NCI-H2227 (cell line): ENCODE results near the gene FHDC1.

Experiments
- DNase-seq: peaks from one replicate; lab custom pipeline; 2025; ENCODE audit not compliant: unreplicated experiment; lab: John Stamatoyannopoulos, UW

FHDC1 gene

DNA sequence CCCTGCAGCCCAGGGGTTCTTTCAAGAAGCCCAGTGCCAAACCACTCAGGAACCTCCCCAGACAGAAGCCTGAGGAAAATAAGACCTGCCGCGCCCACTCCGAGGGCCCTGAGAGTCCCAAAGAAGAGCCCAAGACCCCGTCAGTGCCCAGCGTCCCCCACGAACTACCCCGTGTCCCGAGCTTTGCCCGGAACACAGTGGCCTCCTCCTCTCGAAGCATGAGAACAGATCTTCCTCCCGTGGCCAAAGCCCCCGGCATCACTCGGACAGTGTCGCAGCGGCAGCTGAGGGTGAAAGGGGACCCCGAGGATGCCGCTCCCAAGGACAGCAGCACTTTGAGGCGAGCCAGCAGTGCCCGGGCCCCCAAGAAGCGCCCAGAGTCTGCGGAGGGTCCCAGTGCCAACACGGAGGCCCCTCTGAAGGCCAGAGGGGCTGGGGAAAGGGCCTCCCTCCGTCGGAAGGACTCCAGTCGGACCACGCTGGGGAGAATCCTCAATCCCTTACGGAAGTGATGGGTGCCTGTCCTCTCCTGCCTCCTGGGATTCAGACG is 40.2 kb downstream of the FHDC1 start:
- no peak for DNase-seq

DNA sequence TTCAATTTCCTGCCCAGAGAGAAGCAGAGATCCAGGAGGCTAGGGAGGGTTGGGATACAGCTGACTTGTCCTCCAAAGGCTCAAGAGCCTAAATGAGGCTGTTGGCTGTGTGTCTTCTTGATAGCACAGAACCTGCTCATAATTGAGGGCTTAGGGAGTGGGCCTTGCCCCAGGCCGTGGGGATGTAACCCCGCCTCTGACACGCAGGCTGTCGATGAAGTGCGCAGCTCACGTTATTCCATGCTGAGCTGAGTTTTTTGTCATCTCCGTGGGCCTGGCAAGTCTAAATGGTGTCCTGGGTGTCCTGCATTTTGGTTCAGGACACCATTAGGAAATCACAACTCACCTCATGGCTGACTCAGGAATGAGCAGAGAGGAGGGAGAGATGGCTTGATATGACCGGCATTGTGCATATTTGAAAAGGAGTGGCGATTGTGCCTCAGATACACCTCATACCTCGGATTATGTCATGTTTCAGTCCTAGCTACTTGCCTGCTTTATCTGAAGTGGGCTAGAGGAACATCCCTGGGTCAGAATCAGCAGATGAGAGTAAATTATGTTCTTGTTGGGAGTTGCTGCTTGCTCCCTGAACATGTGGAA is 43.7 kb downstream of the FHDC1 start:
- DNase-seq, result no peak

DNA sequence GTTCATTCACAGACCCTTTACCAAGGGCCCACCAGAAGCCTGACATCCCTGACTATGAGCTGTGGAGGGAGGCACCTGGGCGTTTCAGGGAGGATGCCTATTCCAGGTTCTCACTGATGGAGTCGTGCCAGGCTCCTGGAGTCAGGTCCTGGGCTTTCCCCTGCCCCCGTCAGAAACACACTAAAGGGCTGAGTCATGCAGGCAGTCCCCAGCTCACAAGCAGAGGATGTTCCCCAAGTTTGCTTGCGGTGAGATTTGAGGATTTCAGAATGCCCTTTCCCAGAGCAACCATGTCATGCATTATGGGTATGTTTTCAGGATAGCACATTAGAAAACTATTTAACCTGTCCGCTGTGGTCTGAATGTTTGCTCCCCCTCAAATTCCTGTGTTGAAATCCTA is 45.2 kb downstream of the FHDC1 start:
- no peak for DNase-seq

DNA sequence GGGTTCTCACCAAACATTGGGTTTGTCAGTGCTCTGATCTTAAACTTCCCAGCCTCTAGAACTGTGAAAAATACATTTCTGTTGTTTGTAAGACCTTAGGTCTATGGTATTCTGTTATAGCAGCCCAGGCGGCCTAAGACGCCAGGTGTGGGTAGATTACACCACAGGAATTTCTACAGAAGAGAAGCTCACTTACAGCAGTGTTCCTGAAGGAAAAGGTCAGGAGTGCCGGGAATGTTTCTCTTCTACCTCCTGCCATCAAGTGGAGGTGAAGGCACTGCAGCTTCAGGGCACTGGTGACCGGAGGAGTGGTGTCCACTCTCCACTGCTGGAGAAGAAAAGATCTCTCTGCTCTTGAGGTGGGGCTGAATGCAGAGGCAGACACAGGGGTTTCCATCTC is 45.7 kb downstream of the FHDC1 start:
- no peak for DNase-seq

DNA sequence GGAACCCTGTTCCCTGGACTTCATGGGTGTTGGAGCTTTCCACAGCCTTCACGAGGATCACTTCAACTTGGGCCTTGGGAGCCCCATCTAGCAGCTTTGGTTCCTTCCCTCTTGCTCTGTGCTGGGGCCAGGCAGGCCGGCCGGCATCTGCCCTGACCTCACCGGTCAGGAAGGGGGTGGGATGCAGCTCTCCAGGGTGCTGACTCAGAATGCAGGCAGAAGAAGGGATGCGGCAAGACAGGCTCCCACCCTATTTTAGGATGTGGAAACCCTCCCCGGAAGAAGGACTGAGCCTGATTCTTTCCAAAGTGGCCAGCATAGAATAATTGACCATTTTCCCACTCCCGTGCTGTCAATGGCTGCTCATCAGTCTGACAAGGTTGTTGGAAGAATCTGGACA is 47.1 kb downstream of the FHDC1 start:
- DNase-seq, result no peak

DNA sequence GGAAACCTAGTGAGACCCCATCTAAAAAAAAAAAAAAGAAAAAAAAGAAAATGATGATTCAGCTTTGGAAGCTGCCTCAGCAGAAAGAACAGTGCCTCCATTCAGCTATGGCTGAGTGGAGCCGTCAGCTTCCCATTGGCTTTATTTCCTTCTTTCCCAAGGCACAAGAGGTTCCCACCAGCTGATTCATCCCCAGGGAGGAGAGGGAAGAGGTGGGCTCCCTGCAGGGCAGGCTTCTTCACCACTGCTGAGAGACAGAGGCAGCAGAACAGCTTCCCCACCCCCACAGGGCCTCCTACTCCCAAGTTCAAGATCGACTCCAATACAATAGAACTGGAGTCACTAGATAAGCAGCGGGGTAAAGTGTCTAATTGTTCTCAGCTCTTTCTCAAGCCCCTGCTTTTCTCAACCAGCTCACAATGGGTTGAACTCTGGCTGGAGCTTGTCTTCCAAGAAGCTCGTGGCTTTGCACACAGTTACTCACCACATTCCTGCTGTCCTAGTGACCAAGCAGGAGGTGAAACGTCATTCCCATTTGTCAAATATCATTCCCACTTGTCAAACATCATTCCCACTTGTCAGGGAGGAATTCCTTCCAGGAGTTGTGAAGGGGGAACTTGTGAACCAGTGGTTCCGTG is 47.8 kb downstream of the FHDC1 start:
- no peak for DNase-seq

DNA sequence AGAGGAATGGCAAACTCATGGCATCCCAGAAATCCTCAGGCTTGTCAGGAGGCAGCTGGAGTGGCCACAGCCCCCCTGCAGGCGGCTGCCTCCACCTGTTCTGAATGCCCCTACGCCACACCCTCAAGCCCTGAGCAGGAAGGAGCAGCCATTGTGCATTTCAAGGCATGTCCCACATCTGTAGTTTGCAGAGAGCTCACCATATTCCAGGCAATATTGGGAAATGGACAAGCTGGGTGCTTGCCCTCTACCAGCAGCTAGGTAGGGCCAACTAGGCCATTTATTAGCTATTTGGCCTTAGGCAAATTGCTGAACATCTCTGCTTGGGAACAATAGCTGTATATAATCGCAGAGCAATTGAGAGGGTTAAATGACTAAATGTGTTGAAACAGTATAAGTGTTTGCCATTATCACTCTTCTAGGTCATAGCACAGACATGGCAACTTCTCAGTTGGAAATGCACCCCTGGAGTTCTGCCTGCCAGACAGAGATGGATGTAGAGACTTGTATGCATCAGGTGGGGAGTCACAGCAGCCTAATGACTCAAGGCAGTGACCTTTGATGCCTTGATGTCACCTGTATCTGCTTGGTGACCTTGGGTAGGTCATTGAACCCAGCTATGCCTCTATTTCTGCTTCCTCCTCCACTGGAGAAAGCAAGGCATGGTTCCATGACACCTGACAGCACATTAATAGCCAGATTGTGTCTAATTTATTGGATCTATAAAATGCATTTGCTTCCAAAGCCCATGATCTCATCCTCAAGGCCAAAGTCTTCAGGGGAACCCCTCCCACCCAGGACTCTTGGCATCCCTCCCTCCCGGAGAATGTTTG is 52.8 kb downstream of the FHDC1 start:
- DNase-seq, result no peak

DNA sequence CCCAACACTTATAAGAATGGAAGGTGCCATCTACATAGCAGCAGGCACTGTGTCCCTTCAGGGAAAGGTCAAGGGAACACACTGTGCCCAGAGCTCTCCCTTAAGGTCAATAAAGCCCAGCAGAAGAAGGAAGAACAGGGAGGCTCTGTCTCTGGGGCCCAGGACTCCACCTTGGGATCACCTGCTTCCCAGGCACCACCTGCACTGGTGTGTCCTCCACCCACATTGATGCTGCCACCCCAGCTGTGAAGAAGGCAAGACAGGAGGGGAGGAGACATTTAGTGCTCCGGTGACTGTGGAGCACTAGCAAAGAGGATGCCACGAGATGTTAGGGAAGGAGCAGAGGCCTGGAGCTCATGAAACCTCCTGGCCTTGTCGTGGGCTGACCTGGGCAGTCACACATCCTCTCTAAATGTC is 53.4 kb downstream of the FHDC1 start:
- DNase-seq, result no peak

DNA sequence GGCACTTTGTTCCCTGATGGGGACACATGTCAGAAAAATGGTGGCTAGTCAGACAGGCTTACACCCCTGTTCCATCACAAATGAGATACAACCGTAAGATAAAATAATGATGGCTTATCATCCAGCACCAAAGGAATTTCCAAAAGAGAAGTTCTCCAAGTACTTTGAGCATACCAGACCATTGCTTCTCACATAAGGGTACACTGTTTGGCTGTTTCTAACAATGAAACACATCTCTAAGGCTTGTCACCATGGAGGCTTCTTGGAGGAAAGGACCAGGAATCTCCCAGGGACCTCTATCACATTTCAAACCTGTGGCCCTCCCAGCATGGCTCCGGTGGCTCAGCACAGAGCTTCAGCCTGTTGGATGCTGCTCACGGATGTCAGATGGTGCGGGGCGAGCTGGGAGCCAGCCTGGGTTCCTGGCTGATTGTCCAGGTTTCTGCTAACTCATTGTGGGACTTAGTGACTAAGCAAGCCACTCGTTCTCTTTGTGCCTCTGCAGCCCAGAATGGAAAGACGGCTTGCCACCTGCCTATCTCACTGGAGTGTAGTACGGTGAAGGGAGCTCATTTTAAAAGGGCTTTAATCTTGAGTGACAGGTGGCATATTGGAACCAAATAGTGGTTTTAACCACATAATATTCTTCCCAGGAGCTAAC is 54.5 kb downstream of the FHDC1 start:
- no peak for DNase-seq

DNA sequence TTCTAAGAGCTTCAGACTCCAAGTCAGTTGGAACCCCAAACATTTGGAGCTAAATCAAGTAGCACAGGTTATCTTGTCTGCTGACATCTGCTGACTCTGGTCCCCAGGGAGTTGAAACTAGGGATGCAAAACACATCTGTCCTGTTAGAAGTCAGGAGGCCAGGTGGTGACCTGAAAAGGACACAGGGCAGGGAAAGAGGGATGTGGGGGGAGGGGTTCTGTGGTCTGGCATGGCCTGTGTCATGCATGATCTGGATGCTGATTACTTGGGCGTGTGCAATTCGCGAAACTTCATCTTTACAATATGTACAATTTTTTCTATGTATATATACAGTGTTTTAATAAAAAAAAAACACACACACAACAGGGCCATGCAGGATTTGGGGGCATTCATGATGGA is 55.3 kb downstream of the FHDC1 start:
- no peak for DNase-seq

DNA sequence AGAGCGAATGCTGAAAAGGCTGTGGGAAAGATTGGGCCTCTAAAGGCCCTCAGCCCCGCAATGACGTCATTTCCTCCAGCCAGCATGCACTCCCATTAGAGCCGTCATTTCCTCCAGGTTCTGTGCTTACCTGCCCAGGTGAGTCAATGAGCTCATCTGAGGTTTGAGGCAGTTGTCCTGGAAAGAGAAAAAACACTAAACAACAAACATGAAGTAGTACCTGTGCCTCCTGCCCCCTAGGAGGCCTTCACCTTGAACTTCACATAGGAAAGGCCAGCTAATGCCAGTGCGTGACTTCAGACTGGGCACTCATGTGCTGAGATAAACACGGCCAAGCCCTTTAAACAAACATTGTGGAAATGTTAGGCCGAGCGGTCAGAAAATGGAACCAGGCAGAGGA is 55.9 kb downstream of the FHDC1 start:
- no peak for DNase-seq

DNA sequence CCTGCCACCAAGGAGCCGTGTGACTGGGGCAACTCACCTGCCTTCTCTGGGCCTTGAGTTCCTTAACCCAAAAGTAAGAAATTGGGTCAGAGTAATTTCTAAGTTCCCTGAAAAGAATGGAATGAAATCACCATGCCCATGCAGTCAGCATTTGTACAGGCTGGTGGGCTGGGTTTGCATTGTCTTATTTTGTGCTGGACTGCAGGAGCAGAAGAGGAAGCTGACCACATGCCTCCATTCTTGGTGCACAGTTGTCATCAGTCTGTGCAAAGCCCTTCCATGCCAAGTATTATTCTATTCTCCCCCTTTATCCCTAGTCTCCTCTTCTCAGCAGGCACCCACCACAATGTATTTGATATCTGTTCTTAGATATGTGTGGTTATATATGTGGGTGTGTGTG is 56.3 kb downstream of the FHDC1 start:
- no peak for DNase-seq

DNA sequence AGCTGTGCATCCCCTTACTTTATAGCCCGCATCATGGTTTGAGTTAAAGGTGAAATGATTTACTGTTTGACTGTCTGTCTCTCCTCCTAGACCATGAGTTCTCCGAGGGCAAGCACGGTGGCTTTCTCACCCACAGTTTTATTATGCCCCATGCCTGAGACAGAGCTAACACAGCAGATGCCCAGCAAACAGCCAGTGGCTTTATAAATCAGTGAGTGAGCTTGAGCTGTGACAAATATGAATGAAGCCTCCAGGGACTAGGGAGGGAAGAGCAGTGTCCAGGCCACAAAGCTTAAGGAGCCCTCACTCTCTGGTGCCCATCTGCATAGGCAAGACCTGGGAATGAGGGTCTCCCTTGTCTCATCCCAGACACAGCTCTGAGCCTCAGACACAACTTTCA is 57.9 kb downstream of the FHDC1 start:
- DNase-seq, result no peak

DNA sequence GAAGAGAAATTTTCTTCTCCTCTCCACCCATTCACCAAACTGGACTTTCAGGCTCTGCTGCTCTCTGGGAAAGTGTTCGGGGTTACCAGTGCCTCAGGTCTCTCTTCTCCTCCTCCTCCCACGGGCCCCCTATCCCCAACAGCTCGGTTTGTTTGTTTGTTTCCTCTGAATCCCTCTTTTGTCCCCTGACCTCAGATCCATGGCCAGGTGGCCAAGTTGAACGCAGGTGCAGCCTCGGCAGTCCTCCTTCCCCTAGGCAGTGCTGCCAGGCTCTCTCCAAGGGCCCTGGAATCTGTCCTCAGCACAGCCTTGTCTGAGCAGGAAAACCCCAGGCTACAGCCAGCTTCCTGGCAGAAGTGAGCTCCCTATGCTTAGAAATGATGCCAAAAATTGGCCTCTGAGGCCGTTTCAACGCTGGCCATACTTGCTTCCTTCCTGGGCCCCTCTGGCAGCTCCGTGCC is 60.0 kb downstream of the FHDC1 start:
- DNase-seq, result no peak

DNA sequence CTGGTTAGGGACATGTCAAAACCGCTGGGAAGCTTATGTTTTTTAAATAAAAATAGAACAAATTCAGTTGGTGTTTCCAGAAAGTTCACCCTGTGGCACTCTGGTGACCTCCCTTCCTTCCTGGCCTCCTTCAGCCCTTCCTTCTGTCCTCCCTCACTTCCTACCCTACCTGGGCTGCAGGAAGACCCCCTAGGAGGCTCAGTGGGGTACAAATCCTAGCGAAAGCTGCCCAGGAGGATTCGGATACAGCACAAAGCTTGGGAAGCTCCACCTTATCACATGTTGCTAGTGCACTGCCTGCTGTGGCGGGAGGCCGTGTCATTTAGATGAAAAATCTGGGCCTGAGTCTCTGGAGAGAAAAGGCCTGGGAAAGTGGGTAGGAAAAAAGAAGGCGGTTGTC is 60.5 kb downstream of the FHDC1 start:
- no peak for DNase-seq

DNA sequence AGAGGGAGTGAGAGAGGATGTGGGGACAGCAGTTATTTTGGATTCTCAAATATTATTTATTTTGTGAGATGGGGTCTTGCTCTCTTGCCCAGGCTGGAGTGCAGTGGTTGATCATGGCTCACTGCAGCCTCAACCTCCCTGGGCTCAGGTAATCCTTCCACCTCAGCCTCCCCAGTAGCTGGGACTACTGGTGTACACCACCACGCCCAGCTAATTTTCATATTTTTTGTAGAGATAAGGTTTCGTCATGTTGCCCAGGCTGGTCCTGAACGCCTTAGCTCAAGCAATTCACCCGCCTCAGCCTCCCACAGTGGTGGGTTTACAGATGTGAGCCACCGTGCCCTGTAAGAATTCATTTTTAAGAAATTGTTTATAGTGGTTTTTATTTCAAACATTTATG is 61.2 kb downstream of the FHDC1 start:
- DNase-seq, result no peak

DNA sequence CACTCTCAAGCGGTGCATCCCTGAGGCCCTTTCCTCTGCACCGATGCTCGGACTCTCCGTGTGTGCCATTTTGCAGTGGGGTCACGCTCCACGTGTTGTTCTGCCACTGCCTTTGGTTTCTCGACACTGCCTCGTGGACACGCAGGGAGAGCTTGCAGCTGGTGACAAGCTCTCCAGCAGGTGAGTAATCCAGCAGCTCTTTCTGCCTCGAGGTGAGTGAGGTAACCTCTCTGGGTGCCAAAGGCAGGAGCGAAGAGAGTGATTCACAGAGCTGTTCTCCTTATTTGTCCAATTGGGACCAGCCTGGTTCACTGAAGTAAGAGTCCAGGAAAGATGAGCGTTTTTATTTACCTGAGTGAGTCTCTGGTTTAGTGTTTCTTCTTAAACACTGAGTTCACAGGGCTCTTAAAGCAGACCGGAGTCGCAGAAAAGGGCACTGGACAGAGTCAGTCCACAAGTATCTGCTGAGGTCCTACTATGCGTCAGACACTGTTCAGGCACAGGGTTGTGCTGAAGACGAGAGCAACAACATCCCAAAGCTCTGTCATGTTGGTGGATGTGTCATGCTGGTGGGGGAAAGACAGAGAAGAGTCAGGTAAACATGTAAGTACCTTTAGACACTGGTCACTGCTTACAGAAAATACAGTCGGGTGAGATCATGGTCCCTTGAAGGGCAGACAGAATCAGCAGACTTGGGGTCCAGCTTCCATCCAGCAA is 61.8 kb downstream of the FHDC1 start:
- no peak for DNase-seq

DNA sequence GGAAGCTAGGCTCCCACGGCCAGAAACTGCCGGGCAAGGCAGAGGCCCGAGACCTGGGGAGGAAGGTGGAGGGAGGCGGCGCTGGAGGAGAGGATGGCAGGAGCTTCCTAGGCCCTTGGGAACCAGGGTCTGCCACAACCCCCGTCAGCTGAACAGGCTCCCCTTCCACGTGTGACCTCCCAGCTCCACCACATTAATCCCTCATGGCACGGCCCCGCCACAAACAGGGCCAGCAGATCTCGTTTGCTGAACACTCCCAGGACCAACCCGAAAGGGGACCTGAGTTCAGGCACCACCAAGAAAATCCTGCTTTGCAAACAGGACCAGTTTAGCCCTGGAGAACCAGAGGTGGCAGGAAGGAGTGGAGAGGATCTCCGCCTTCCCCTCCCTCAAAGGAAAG is 62.7 kb downstream of the FHDC1 start:
- DNase-seq, result no peak

DNA sequence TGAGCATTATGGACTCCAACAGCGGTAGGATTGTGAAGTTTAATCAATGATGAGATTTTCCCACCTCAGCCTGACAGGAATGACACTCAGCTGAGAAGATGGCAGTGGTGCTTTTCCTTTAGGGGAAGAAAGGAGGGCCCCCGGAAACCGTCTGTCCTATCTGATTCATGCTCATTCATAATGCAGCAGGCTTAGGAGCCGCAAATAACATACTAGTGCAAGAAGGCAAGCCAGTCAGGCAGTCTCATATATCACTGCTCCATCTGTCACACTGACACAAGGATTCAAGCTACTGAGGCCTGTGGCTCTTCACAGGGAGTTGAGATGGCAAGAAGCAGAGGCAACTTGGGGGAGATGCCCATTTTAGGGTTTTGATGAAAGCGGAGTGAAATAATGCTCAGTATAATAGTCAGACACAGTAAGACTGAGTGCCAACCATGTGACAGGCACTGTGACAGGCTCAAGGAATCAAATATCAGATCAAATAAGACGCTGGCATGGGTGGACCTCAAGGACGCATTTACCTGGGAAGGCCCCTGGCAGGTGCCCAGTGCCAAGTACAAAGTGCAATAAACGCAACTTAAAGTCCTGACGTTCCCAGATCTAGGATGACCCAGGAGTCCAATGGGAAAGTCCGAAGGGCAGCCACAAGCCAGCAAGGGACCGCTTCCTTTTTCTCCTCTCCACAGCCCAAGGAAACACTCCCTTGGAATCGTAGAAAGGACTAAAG is 63.4 kb downstream of the FHDC1 start:
- DNase-seq, result no peak

DNA sequence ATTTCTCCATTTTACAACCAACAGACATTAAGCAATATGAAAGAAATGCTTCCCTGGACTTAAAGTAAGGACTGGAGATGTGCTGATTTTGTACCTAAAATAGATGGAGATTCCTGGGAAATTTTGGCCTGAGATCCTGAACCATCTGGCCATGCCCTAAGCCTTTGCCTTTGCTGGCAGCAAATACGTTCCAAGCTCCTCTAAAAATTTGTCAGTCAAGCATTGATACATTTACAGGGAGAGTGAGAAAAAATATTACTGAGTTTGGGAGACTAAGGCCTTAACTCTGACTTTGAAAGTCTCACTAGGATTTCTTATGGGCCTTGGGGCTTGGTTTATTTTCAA is 63.9 kb downstream of the FHDC1 start:
- no peak for DNase-seq
